GM13977 (cell line): ENCODE data around the gene C6orf163.
A peak's percentile ranks its signal among the peaks of the same experiment; 100 is the strongest.
"Not testable (repeated sequence)": the region's sequence is repeated elsewhere in the genome, so short reads cannot be mapped to it uniquely, and the experiment has no call there.

ENCODE experiments used
- DNase-seq: peaks from one replicate; pipeline ENCODE4 v3.0.0; 2012; ENCODE audit warnings: low spot score
- in situ Hi-C: fragments of 300-500 bp; cut with MboI; formaldehyde crosslinking; loops from one replicate; pipeline ENCODE4 v1.12.0; 2022; ENCODE audit warnings: low sequenced_read_pairs, low pct_unique_long_range_greater_than_20kb, mixed read lengths, inconsistent platforms; ENCODE audit not compliant: unreplicated experiment
- TF ChIP-seq, protein P1 (sequence below): IDR thresholded peaks from 2 replicates; pipeline ENCODE4 v1.5.1; 2012; ENCODE audit warnings: mild to moderate bottlenecking, control low read depth; ENCODE audit not compliant: insufficient read depth; ENCODE audit errors: extremely low read depth, missing control alignments

The C6orf163 gene

DNA sequence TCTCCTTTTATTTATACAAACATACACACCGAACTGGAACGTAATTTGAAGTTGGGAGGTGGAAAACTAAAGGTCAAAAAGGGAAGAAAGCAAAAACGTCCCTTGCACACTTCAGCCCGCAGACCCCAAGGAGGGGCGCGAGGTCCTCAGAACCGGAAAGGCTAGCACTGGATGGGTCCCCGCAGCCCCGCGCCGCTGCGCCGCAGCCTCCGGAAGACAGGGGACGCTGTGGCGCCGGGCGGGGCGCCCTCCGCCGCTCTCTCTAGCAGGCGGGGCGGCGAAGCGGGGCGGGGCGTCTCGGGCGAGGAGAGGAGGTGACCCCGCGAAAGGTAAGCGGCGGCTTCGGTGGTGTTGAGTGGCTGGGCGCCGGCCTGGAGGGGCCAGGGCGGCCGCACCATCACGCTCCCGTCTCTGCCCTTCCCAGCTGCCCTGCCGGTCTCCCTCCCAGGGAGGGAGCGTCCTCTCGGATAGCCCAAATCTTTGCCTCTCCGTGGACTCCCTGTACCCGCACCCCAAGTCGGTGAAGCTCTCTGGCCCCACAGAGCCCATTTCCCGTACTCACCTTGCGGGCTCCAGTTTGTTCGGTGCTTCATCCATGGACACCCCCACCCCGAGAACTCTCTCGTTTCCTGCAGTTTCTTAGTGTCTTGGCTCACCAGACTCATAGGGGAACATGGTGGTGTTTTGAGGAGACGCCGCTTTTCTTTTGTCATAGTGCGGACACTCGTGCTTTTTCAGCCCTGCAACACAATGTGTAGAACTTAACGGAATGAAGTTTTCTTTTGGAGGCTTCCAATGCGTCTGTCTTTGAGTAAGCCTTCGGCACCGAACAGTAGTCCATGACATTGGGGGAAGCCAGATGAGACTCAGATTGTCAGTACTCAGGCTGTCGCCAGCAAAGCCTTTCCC, 22.1 kb upstream of the C6orf163 start, which contains the start of gene SMIM8:
SMIM8 (plus strand) TSS at position 285 of the 909 bp plus-strand sequence. CDS start 14,444 bp downstream, outside the sequence.
- peak; percentile 92 for DNase-seq
- in situ Hi-C loops = no loop called here
- TF ChIP-seq, protein P1, sequence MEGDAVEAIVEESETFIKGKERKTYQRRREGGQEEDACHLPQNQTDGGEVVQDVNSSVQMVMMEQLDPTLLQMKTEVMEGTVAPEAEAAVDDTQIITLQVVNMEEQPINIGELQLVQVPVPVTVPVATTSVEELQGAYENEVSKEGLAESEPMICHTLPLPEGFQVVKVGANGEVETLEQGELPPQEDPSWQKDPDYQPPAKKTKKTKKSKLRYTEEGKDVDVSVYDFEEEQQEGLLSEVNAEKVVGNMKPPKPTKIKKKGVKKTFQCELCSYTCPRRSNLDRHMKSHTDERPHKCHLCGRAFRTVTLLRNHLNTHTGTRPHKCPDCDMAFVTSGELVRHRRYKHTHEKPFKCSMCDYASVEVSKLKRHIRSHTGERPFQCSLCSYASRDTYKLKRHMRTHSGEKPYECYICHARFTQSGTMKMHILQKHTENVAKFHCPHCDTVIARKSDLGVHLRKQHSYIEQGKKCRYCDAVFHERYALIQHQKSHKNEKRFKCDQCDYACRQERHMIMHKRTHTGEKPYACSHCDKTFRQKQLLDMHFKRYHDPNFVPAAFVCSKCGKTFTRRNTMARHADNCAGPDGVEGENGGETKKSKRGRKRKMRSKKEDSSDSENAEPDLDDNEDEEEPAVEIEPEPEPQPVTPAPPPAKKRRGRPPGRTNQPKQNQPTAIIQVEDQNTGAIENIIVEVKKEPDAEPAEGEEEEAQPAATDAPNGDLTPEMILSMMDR = peak; percentile 96

DNA sequence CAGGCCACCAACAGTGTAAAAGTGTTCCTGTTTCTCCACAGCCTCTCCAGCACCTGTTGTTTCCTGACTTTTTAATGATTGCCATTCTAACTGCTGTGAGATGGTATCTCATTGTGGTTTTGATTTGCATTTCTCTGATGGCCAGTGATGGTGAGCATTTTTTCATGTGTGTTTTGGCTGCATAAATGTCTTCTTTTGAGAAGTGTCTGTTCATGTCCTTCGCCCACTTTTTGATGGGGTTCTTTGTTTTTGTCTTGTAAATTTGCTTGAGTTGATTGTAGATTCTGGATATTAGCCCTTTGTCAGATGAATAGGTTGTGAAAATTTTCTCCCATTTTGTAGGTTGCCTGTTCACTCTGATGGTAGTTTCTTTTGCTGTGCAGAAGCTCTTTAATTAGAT, 20.7 kb upstream of the C6orf163 start:
- in situ Hi-C loops, DNase-seq: not testable (repeated sequence)

DNA sequence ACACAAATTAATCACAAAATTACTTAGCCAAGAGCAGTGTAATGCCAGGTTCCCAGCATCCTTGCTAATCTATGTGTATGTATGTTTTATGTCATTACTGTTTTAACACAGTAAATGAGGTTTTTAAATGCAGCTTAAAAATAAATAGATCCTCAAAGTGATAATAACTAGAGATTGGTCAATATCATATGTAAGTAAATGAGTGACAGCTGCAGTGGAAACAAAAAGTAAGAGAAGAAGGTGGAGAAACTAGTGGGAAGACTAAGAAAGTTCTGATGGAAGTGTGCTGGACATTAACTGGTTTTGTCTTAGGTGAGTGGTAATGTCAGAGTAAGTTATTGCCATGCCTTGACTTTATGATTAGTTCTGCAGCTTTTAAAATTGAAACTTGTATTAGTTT, 13.7 kb upstream of the C6orf163 start:
- DNase-seq = no peak
- TF ChIP-seq, protein P1 = no peak
- in situ Hi-C loops = no loop called here

DNA sequence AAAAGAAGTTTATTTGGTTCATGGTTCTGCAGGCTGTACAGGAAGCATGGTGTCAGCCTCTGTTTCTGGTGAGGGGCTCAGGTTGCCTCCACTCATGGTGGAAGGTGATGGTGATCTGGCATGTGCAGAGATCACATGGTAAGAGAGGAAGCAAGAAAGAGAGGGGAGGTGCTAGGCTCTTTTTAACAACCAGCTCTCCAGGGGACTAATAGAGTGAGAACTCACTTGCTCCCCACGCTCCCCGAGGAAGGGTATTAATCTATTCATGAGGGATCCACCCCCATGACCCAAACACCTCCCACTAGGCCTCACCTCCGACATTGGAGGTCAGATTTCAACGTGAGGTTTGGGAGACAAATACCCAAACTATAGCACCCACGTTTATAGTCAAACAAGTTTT, 11.6 kb upstream of the C6orf163 start:
- DNase-seq = no peak
- TF ChIP-seq, protein P1 = no peak
- in situ Hi-C loops = no loop called here

DNA sequence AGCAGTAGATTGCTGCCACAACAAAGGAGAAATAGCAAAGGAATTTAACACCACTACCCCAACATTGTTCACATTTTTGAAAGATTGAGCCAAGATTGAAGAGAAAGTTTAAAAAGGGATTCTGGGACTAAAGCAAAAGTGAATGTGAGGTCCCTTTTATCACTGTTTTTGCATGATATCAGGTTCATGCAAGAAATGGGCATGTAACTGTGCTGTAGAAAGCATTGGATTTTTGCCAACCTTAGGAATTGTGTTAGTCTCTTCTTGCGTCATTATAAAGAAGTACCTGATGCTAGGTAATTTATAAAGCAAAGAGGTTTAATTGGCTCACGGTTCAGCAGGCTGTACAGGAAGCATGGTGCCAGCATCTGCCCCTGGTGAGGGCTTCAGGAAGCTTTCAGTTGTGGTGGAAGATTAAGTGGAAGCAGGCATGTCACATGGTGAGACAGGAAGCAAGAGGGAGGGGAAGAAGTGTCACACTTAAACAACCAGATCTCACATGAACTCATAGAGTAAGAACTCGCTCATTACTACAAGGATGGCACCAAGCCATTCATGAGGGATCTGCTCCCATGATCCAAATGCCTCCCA, 10.9 kb upstream of the C6orf163 start:
- no peak for DNase-seq
- TF ChIP-seq, protein P1 = no peak
- in situ Hi-C loops = no loop called here

DNA sequence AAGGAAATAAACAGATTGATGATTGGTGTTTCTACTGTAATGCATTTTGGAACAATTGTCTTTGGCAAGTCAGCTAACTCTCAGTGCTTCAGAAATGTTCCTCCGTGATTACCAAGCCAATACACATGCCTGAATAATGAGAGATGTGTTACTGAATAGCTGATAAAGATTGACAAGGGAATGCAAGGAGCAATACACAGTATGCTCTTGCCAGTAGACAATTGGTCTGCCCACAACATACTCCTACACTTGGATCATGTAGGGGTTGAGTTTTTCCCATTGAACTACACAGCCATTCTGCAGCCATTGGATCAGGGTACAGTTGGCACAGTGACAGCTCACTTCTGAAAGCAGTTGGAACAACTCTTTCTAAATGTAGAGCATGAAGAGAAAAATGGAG, 9.9 kb upstream of the C6orf163 start:
- TF ChIP-seq, protein P1 = no peak
- DNase-seq = no peak
- in situ Hi-C loops = no loop called here

DNA sequence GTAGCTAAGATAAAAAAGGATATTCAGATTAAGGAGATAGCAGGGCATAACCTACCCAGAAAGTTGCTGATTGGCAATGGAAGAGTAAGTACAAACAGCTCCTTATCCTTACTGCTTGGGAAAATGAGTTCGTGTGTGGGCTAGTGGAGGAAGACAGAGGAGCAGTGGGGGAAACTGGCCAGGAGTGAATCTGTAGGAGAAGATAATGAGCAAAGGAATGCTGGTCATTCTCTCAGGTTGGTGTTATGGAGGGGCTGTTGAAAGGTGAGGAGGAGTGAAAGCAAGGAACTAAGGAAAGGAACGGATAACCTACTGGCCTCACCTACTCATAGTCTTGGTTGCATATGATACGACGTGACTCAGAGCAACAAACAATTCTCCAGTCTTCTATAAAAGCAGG, 8.2 kb upstream of the C6orf163 start:
- TF ChIP-seq, protein P1 = no peak
- in situ Hi-C loops = no loop called here
- DNase-seq = no peak
